ENCODE measurements around the gene ASB6.

ASB6 gene, protein sequence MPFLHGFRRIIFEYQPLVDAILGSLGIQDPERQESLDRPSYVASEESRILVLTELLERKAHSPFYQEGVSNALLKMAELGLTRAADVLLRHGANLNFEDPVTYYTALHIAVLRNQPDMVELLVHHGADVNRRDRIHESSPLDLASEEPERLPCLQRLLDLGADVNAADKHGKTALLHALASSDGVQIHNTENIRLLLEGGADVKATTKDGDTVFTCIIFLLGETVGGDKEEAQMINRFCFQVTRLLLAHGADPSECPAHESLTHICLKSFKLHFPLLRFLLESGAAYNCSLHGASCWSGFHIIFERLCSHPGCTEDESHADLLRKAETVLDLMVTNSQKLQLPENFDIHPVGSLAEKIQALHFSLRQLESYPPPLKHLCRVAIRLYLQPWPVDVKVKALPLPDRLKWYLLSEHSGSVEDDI

DNA sequence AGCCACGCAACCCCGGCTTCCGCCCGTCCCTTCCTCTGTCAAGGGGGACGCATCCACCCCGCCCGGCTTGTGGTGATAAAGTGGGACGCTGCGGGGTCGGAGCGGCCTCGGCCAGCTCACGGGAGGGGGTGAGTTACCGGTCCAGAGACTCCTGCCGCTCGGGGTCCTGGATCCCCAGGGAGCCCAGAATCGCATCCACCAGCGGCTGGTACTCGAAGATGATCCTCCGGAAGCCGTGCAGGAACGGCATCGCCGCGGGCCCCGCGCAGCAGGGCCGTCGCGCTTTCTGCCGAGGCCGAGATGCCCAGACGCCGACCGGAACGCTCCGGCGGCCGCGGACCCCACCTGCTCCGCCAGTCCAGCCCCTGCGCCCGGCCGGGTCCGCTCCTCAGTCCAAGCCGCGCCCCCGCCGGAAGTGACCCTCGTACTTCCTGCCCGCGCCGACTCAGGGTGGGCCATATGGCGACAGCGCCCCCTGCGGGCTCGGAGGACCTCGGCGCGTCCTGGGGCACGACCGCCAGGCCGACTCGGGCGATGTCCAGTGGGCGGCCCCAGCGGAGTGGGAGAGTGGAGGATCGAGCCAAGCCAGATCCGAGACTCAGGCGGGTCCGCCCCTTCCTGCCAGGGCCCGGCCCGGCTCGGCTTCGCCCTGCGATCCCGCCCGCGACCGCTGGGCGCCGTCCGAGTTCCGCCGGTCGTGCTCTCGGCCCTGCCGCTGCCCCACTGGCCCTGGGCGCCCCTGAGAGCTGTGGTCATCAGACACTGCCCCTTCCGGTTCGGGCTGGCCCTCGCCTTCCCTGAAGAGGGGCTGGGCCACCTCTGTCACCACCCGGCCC lies at the start of gene ASB6:
Gene ASB6, minus strand, starts transcription at position 402 of the 836 bp plus-strand sequence. Its CDS starts 152 bp downstream, at position 250.
- DNase-seq (ENCODE audit: low read depth) = peak; percentile 94

DNA sequence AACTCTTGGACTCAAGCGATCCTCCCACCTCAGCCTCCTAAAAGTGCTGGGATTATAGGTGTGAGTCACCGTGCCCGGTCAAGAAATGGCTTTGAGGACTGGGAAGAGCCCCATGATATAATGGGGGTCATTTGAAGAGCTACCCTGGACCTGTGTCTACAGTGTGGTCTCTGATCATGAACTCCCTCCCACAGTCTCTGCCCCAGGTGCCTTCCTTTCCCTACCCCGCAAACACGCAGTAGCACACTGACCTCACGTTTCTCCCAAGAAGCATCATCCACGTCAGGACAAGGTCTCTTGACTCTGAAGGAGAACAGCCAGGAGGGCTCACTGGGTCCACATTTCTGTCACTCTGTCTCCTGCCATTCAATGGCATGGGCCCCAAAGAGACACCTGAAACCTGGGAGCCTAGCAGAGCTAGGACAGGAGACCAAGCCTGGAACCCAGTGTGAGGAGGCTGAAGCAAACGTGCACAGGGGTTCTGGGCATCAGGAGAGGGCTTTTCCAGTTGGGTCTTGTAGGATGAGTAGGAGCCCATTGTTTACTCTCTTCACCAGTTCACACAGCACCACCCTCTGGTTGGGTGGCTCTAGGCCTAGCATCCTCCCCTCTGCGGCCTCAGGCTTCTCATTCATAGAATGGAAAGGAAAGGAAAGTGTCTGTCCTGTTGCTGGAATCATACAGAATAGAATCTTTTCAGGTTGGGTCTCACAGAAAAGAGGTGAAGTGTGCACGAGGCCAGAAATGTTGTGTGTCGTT lies 46.5 kb upstream of the ASB6 start:
- no peak for DNase-seq (ENCODE audit: low read depth)

GRCh38 chr9:129687391-129687790 lies 45.4 kb upstream of the ASB6 start:
- no peak for DNase-seq (ENCODE audit: low read depth)

GRCh38 chr9:129686736-129687135 lies 44.8 kb upstream of the ASB6 start:
- DNase-seq (ENCODE audit: low read depth) = no peak

- no peak for DNase-seq (ENCODE audit: low read depth)
Observed at GRCh38 chr9:129685933-129686259, 43.9 kb upstream of the ASB6 start.

DNA sequence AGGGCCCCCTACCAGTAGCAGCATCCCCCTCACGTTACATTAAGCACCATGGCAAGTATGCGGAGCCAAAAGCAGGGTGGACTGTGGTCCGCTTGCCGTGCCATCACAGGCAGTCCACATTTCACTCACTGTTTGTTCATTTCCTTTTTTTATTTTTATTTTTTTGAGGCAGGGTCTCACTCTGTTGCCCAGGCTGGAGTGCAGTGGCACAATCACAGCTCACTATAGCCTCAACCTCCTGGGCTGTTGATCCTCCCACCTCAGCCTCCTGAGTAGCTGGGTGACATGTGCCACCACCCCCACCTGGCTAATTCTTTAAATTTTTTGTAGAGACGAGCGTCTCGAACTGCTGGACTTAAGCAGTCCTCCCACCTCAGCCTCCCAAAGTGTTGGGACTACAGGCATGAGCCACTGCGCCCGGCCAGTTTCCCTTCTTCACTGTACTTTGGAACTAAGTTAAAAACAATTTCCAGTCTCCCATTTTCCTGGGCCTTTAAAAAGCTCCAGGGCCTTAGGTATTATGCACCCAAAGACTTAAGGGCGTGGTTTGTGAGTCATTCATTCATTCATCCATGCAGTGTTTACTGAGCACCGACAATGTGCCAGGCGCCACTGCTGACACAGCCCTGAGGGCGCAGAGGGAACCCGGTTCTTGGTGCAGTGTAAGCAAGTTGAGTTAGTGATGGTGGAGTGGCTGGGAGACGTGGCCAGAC lies 43.4 kb upstream of the ASB6 start:
- no peak for DNase-seq (ENCODE audit: low read depth)

DNA sequence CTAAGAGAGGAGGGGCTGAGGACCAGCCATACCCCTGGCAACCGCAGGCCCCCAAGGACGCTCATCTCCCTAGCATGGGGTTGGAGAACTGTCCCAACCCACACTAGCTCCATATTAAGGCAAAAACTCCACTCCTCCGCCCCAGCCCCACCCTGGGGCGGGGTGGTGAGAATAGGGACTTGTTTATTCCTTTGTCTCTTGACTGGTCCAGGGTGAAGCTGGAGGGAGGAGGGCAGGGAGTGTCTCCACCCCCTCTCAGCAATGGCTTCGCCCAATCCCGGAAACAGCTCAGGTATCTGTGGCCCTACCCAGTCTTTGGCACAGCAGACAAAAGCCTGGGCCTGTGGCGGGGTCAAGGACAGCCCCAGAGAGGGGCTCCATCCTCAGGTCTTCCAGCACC lies 40.4 kb upstream of the ASB6 start:
- no peak for DNase-seq (ENCODE audit: low read depth)

DNA sequence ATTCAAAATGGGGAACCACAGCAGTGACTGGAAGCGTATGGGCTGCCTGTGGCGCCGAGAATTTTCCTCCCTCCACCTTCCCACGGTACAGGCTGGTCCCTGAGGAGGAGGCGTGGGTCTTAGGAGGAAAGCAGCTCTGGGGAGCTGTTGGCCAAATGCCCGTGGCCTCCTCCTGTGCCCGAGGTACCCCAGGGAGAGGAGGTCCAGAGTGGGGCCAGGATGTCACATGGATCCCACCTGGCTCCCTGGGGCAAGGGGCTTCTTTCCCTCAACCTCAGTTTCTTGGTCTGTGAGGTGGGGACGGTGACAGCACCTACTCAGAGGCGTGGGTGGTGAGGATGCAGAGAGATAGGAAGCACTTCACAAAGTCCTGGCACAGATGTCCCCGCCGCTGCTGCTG lies 40.0 kb upstream of the ASB6 start:
- no peak for DNase-seq (ENCODE audit: low read depth)

GRCh38 chr9:129679537-129679936 lies 37.6 kb upstream of the ASB6 start:
- DNase-seq (ENCODE audit: low read depth) = no peak

GRCh38 chr9:129678844-129679243 lies 36.9 kb upstream of the ASB6 start:
- no peak for DNase-seq (ENCODE audit: low read depth)

GRCh38 chr9:129677456-129677855 lies 35.5 kb upstream of the ASB6 start:
- no peak for DNase-seq (ENCODE audit: low read depth)

GRCh38 chr9:129676975-129677374 lies 35.0 kb upstream of the ASB6 start:
- DNase-seq (ENCODE audit: low read depth) = peak; percentile 74

- DNase-seq (ENCODE audit: low read depth) = no peak
Observed at GRCh38 chr9:129676287-129676686, 34.3 kb upstream of the ASB6 start.

- DNase-seq (ENCODE audit: low read depth) = no peak
Observed at GRCh38 chr9:129675620-129676019, 33.7 kb upstream of the ASB6 start.

GRCh38 chr9:129674229-129674628 lies 32.3 kb upstream of the ASB6 start:
- DNase-seq (ENCODE audit: low read depth) = no peak

GRCh38 chr9:129673602-129674001 lies 31.7 kb upstream of the ASB6 start:
- no peak for DNase-seq (ENCODE audit: low read depth)

GRCh38 chr9:129672702-129673101 lies 30.8 kb upstream of the ASB6 start:
- DNase-seq (ENCODE audit: low read depth) = no peak

DNA sequence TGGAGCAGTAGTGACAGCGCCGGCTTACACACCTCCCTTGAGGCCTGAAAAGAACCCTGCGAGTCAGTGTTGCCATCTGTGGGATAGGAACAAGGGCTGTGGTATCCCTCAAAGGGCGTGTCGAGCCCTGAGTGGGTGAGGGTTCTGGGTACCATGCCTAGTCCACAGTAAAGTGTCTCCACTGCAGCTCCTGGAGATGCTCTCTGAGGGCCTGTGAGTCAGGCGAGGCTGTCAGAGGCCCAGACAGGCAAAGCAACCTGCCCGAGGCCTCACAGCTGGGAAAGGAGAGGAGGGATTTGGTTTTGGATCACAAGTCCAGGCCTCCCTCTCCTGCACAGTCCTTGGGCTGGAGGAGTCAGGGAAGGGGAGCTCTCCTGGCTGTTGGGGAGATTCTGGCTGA lies 29.6 kb upstream of the ASB6 start:
- no peak for DNase-seq (ENCODE audit: low read depth)

GRCh38 chr9:129671065-129671464 lies 29.1 kb upstream of the ASB6 start:
- no peak for DNase-seq (ENCODE audit: low read depth)

DNA sequence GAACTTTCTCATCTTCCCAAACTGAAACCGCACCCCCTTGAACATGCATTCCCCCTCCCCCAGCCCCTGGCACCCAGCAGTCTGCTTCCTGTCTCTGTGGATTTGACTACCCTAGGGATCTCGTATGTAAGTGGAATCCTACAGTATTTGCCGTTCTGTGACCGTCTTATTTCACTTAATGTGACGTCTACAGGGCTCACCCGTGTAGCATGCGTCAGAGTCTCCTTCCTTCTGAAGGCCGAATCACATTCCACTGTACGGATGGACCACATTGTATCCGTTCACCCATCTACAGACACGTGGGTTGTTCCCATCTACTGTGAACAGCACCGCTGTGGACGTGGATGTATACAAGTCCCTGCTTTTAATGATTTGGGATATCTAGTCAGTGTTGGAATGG lies 28.0 kb upstream of the ASB6 start:
- no peak for DNase-seq (ENCODE audit: low read depth)

DNA sequence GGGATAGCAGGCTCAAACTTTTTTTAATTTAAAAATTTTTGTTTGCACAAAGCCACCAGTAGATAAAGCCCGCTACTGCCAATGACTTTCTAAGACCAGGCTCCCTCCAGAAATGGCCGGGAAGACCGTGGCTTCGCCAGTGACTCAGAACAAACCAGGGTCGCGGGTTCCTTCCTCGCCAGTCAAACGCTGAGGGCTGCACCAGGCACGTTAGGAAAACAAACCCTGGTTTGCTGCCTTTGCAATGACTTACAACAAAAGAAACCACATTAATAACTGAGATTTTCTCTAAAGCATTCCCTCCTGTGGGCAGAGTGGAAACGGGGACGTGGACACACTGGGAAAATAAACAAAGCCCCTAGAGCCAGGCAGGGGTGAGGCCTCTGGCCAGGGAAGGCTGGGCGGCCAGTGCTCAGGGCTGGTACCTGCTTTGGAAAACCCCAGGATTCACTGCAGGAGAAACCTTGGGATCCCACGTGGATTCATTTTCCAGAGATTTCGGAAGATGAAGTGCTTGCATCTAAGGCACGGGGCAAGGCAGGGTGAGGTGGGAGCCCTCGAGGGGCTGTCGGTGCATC lies 27.3 kb upstream of the ASB6 start:
- DNase-seq (ENCODE audit: low read depth) = peak; percentile 70

- no peak for DNase-seq (ENCODE audit: low read depth)
Observed at GRCh38 chr9:129667850-129668249, 25.9 kb upstream of the ASB6 start.
